ENCODE measurements around the gene GRN. TPM values are rescaled to one million over a fixed set of nuclear protein-coding genes. Genes with fewer than 3 reads are reported as not detected.
A peak's percentile ranks its signal among the peaks of the same experiment; 100 is the strongest.

GRN gene
- total RNA-seq, 4 donors from 2014 or later, result 294 to 451 (median 340) TPM

- Histone ChIP-seq H3K27me3 (no peaks in the 10 kb centered on the region), H3K36me3 (peaks cover 47% of the 10 kb centered on the region), H3K9me3 (no peaks in the 10 kb centered on the region), H3K27ac (no peak overlapping the region), H3K4me1 (peaks cover 58% of the 10 kb centered on the region), H3K4me3 (no peak overlapping the region)
- no peak for DNase-seq (ENCODE audit: low spot score in 2 of 2)
- TF ChIP-seq POLR2A (IDR thresholded peaks at IDR 0.05) (no peak), CTCF (IDR thresholded peaks at IDR 0.05) (no peak), POLR2AphosphoS5 (IDR thresholded peaks at IDR 0.05) (no peak), EP300 (IDR thresholded peaks at IDR 0.05) (no peak)
- WGBS, result 80% methylated on average over 2 of the region's 6 CpGs
These were observed 3.9 kb downstream of the GRN start for GRCh38 chr17:44348988-44349364.

- 90% methylated on average over 6 of the region's 12 CpGs for WGBS
- Histone ChIP-seq H3K27me3 (no peaks in the 10 kb centered on the region), H3K36me3 (peaks cover 47% of the 10 kb centered on the region), H3K4me3 (no peak overlapping the region), H3K9me3 (no peaks in the 10 kb centered on the region), H3K27ac (no peak overlapping the region), H3K4me1 (peaks cover 54% of the 10 kb centered on the region)
- no peak for DNase-seq (ENCODE audit: low spot score in 2 of 2)
- TF ChIP-seq POLR2A (IDR thresholded peaks at IDR 0.05) (no peak), EP300 (IDR thresholded peaks at IDR 0.05) (no peak), POLR2AphosphoS5 (IDR thresholded peaks at IDR 0.05) (no peak), CTCF (IDR thresholded peaks at IDR 0.05) (no peak)
These were observed 4.5 kb downstream of the GRN start for GRCh38 chr17:44349553-44350070.

GRCh38 chr17:44350733-44351226 lies 5.7 kb downstream of the GRN start:
- WGBS, result 70% methylated on average over 6 of the region's 6 CpGs
- TF ChIP-seq EP300 (IDR thresholded peaks at IDR 0.05) (no peak), POLR2AphosphoS5 (IDR thresholded peaks at IDR 0.05) (no peak), CTCF (IDR thresholded peaks at IDR 0.05) (peak; percentile 24 to 72)

DNA sequence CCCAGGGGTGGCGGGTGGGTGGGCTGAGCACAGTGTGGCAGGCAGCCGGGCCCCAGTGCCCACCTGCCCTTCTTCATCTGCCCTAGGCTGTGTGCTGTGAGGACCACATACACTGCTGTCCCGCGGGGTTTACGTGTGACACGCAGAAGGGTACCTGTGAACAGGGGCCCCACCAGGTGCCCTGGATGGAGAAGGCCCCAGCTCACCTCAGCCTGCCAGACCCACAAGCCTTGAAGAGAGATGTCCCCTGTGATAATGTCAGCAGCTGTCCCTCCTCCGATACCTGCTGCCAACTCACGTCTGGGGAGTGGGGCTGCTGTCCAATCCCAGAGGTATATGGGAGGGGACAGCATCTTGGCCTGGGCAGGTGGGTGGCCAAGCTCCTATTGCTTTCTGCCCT lies 6.4 kb downstream of the GRN start:
- Histone ChIP-seq H3K27ac (no peak overlapping the region), H3K36me3 (peaks cover 47% of the 10 kb centered on the region), H3K9me3 (no peaks in the 10 kb centered on the region), H3K4me1 (peaks cover 39% of the 10 kb centered on the region), H3K27me3 (no peaks in the 10 kb centered on the region), H3K4me3 (no peak overlapping the region)
- DNase-seq (ENCODE audit: low spot score in 2 of 2), result peak in 1 of 2 donors; percentile 62
- 97% methylated on average over 5 of the region's 8 CpGs for WGBS
- TF ChIP-seq POLR2AphosphoS5 (IDR thresholded peaks at IDR 0.05) (no peak), POLR2A (IDR thresholded peaks at IDR 0.05) (no peak), EP300 (IDR thresholded peaks at IDR 0.05) (no peak), CTCF (IDR thresholded peaks at IDR 0.05) (no peak)

More at GRCh38 chr17:44350733-44351226, 5.7 kb downstream of the GRN start:
- DNase-seq (ENCODE audit: low spot score in 2 of 2), result no peak
- peaks cover 47% of the 10 kb centered on the region for H3K36me3 ChIP-seq
- no peaks in the 10 kb centered on the region for H3K27me3 ChIP-seq
- no peaks in the 10 kb centered on the region for H3K9me3 ChIP-seq
- no peak overlapping the region for H3K4me3 ChIP-seq
- H3K4me1 ChIP-seq, result peaks cover 46% of the 10 kb centered on the region
- no peak overlapping the region for H3K27ac ChIP-seq

DNA sequence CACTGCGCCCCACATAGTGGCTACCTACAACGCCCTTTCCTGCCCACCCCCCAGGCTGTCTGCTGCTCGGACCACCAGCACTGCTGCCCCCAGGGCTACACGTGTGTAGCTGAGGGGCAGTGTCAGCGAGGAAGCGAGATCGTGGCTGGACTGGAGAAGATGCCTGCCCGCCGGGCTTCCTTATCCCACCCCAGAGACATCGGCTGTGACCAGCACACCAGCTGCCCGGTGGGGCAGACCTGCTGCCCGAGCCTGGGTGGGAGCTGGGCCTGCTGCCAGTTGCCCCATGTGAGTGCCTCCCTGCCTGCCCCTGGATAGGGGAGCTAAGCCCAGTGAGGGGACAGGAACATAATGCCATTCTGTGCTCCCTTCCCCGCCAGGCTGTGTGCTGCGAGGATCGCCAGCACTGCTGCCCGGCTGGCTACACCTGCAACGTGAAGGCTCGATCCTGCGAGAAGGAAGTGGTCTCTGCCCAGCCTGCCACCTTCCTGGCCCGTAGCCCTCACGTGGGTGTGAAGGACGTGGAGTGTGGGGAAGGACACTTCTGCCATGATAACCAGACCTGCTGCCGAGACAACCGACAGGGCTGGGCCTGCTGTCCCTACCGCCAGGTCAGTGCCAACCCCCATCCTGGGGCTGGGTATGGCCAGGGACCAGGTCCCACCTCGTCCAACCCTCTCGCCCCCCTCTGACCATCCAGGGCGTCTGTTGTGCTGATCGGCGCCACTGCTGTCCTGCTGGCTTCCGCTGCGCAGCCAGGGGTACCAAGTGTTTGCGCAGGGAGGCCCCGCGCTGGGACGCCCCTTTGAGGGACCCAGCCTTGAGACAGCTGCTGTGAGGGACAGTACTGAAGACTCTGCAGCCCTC lies 7.1 kb downstream of the GRN start:
- peak in 1 of 2 donors; percentile 67 for DNase-seq (ENCODE audit: low spot score in 2 of 2)
- TF ChIP-seq EP300 (IDR thresholded peaks at IDR 0.05) (no peak), POLR2A (IDR thresholded peaks at IDR 0.05) (no peak), POLR2AphosphoS5 (IDR thresholded peaks at IDR 0.05) (no peak), CTCF (IDR thresholded peaks at IDR 0.05) (no peak)
- Histone ChIP-seq H3K36me3 (peaks cover 47% of the 10 kb centered on the region), H3K27ac (no peak overlapping the region), H3K27me3 (no peaks in the 10 kb centered on the region), H3K4me3 (no peak overlapping the region), H3K9me3 (no peaks in the 10 kb centered on the region), H3K4me1 (peaks cover 33% of the 10 kb centered on the region)
- 98% methylated on average over 17 of the region's 36 CpGs for WGBS

Measured in suprapubic skin (tissue), 4 donors.